HG03139 (cell line): Measurements from ENCODE around the gene NXN.
"Not testable (repeated sequence)": the region's sequence is repeated elsewhere in the genome, so short reads cannot be mapped to it uniquely, and the experiment has no call there.

Experiments
- ATAC-seq: cut with Tn5 transposase; IDR thresholded peaks from one replicate; pipeline ENCODE4 v1.9.1; 2021; ENCODE audit not compliant: unreplicated experiment

Gene NXN

DNA sequence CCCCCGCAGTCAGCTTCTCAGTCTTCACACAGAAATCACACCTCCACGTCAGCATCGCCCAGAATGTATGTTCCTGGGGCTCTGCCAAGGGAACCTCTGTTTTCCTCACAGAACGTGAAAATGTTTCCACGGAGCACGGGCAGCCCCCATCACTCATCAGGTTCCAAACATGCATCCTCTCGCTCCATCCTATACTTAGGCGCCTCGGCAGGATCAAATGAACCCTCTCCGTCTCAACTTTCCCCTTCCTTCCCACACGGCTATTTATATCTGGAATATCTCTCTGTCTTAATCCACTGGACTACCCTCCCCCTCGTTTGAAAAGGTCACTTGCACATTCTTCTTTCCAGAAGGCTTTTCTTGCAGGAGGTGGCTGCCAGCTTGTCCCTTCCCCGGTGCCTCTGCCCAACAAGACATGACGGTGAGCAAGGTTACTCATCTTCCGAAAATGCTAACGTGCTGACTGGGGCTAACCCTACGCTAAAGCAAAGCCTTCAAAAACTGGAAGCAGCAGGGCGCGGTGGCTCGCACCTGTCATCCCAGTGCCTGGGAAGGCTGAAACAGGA, 21.6 kb downstream of the NXN start:
- ATAC-seq = no peak

DNA sequence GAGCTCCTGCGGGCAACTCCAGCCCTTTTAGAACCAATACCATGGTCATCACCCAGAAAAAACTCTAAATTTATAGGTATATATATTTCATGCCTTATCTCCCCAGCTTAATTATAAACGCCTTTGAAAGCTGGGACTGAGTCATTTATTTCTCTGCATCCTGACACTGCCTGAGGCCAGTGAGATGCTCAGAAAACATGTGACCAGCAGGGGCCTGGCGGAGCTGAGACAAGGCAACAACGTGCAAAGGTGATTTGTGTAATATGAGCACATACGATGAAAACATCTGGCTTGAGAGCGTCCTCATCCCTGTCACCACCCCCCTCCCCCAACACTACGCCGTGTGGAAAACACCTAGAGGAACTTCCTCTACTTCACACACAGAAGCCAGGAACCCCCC, 22.7 kb downstream of the NXN start:
- no peak for ATAC-seq

DNA sequence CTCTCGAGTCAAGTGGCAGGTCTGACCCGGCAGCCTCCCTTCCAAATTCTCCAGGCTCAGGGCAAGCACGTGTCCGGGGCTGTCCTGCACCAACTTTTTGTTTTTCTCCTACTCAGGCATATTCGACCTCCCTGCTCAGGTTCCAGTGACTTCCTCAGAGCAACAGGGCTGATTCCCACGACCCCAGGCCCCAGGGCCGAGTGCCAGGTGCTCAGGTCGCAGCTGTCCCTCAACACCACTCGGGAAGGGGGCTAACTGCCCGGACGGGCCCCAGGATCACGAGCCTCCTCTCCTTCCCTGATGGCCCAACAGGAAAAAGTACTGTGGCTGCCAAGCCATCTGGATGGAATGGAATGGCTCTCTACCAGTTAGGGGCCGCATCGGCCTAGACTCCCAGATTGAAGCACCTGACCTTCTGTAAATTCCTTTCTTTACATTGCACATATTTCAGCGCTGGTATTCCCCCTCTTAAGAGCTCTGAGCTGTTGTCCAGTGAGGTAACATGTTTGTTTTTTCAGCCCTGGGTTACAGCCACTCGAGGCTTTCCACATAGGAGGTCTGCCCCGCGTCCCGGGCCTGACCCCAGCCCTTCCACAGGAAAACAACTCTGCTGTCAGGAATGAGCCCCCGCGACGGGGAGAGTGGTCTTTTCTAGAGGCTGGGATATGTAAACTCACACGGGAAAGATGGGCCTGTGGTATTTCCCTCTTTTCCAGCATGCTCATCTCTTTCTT, 25.0 kb downstream of the NXN start:
- ATAC-seq = no peak

DNA sequence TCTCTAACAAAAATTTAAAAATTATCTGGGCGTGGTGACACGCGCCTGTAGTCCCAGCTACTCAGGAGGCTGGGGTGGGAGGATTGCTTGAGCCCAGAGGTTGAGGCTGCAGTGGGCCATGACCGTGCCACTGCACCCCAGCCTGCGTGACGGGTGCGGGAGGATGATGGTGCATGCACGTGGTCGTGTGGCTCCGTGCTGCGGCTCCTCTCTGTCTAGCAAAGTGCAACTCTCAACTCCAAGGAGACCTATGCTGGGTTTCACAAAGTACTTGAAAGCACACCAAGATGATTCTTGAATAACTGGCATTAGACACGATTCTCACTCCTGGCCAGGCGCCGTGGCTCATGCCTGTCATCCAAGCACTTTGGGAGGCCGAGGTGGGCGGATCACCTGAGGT, 25.8 kb downstream of the NXN start:
- ATAC-seq = no peak

DNA sequence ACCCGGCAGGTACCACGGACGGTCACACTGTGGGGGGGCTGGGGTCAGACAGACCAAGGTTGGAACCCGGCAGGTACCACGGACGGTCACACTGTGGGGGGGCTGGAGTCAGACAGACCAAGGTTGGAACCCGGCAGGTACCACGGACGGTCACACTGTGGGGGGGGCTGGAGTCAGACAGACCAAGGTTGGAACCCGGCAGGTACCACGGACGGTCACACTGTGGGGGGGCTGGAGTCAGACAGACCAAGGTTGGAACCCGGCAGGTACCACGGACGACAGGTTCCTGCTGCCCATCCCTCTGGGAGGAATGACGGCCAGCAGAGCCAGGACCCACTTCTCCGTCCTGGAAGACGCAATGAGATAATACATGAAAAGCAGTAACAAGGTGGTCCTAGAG, 27.0 kb downstream of the NXN start:
- ATAC-seq = not testable (repeated sequence)

DNA sequence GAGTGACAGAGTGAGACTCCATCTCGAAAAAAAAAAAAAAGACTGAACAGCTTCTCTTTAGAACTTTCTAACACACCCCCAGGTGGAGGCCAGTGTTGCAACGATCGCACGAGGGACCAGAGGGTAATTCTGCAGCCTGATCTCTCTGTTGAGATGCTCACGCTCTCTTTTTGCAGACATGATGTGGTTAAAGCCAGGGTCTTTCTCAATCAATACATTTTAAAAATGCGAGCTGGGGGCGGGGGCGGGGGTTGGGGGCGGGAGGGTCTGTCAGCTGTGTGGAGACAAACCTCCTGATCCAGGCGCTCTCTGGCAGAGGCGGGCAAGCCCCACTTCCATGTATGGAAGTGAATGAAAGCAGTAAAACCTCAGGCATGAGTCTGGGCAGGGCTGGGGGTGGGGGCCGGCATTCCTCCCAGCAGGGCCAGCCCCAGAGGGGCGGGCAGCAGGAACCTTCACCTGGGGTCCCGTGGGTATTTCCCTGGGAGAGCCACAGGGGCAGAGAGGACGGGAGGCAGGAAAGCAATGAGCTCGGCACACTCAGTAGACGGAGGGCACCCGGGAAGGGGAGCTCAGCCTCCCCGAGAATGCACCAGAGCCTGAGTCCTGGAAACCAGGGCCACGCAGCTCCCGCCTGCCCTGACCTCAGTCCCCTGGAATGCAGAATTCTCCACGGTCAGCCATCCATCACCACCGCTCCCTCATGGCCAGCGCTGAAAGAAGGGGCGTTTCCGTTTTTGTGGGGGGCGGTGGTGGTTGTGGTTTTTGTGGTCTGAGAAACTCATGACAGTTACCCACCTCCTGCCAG, 28.0 kb downstream of the NXN start:
- ATAC-seq = no peak

DNA sequence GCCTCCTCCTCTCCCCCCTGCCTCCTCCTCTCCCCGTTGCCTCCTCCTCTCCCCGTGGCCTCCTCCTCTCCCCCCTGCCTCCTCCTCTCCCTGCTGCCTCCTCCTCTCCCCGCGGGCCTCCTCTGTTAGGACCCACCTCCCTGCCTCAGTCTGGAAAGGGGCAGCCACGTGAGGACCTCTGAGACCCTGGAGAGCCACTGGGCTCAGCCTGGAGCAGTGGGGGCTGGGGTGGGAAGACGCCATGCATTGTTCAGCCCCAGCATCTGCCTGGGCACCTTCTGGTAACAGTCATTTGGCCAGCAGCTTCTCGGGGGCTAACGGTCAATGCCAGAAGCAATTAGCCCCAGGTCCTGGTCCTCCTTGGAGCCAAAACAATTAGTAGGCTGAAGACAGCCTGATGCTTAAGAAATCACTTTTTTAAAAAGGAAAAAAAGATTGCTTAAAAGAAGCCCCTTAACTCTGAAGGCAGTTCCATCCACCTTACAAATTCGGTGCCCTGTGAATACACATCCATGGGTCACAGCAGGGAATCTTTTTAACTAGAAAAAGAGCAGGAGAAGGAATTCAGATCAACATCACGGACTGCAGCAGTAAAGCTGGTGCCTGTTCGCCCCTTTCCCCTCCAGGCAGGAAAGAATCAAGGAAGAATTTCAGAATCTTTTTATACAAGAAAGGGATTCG, 29.8 kb downstream of the NXN start:
- ATAC-seq = no peak

DNA sequence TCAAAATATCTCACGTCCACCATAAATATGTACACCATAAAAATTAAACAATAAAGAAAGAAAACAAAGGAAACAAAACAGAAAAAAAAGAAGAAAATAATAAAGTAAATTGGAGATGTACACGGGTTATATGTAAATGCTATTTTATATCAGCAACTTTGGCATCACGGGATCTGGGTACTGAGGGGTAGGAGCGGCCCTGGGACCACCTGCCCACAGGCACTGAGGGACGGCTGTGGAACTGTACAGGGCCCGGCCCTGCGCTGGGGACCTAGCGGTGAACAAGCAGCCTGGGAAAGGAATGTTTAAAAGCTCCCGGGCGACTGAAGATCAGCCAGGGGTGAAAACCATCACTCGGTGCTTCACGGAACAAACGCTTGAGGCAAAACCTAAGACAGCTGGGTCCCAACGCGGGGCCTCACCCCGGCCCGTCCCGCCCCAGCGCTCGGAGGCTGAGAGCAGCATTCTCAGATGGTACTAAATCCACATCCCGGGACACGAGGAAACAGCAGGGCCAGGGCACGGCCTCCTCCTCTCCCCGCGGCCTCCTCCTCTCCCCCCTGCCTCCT, 31.2 kb downstream of the NXN start:
- no peak for ATAC-seq

DNA sequence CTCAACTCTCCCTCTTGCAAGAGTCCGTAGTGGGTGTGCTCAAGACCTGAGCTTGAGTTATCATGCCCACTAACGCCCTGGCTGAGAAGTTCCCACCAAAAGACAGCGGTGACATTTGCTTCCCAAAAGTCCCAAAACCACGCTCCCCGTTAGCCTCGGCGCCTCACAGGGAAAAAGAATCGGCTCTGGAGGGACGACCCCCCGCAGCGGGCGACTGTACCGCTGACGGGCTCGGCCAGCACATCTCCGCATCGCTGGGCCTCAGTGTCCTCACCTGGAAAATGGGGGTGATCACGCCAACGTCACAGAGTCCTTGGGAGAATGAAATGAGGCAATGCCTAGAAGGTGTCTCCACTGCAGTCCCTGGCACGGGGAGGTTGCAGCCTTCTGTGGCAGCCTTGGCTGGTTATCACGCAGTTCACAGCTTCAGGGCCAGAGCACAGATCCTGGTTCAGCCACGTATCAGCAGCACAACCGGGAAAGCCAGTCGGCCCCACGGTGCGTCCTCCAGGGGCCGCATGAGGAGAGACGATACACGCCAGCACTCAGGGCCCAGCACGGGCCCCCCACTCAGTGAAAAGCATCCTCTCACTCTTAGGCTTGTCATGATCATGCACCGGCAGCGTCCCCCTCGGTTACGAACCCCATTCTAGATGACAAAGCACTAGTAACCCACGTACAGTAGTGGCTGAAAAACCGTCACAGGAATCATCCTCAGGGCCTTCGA, 32.9 kb downstream of the NXN start:
- no peak for ATAC-seq

DNA sequence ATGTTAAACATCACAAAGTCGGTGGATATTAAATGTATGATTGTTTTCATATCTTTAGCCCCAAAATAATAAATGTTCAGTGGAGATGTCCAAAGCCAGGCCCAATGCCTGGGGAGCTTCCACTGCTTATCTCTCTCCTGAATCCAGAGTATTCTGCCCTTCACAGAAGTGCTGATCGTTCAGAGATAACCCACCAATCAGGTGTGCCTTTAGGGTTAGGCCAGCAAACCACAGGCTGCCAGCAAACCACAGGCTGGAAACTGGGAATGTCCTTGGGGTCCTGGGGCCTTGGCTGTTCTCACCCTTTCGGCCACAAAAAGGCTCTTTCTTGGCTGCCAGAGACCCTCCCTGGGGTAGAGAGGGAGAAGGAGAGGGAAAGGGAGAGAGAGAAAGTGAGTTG, 33.9 kb downstream of the NXN start:
- ATAC-seq = no peak

DNA sequence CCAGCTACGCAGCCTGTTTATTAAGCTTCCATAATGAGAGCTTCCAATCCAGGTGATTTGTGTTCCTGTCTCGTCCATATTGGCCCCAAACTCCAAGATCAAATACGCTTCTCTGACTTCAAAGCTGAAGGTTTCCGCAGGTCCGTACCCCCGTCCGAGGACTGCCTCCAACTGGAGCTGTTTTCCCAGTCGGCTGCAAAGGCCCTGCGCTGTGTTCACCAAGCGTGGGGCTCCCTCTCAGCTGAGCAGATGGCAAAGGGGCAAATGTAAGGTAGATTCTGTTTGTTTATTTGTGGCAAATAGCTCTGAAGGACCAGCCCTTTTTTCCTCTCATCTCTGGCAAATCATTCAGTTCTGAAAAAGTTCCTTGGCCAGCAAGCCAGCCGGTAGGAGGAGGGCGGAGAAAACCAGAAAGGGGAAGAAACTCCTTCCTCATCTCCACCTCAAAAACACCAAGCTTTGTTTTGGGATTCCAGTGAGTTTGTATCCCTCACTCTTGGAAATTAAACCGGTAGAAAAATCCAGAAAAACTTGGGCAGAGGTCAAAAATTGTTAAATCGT, 35.2 kb downstream of the NXN start:
- no peak for ATAC-seq

DNA sequence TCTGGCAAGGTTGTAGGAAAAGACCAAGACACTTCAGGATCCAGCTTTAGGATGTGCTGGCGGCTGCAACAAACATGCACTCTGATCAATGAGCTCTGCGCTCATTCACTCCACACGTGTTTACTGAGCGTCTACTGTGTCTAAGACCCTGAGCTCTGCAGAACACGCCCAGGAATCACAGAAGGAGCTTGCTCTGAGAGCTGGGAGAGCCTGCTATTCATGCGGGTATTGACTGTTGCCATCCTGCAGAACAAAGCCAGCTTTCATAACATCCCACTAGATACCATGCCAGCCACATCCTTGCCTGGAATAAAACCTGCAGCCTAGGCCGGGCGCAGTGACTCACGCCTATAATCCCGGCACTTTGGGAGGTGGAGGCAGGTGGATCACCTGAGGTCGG, 44.1 kb downstream of the NXN start:
- no peak for ATAC-seq

DNA sequence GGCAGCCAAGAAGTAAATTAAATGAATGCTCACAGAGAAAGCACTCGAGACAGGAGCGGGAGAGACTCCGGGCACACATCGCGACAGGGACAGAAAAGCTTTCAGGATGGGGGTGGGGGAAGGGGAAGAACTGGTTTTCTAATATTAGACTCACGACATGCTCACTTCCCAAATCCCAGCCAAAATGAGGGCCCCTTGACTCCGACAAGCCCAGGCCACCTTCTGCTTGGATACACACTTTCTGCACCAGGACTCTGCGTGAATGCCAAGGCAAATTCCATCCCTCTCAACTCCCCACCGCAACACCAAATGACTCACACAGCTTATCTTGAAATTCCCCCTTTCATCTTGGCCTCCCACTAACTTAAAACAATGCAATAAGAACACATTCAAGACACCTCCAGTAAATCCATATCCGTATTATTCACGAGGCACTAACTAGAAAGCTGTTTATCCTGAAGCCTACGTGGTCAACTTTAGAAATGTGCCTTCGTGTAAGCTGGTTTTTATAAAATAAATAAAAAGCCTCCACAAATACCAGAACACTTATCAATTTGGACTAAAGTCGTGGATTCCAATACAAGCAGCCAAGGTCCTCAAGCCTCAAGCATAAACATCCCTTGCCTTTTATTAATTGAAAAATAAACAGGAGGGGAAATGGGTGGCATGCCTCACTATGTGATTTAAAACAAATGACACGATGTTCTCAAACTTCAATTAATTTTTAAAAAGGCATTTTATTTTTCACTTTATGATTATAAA, 46.1 kb downstream of the NXN start:
- no peak for ATAC-seq

DNA sequence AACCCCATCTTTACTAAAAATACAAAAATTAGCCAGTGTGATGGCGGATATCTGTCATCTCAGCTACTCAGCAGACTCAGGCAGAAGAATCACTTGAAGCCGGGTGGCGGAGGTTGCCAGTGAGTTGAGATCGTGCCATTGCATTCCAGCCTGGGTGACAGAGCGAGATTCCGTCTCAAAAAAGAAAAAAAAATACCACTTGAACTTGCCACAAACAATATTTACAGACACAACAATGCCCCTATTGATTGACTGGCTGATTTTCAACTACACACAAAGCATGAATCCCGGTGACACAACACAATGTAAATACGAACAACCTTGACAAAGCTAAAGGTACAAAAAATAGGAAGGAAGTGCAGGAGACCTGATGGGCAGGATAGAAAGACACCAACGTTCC, 49.3 kb downstream of the NXN start:
- no peak for ATAC-seq

DNA sequence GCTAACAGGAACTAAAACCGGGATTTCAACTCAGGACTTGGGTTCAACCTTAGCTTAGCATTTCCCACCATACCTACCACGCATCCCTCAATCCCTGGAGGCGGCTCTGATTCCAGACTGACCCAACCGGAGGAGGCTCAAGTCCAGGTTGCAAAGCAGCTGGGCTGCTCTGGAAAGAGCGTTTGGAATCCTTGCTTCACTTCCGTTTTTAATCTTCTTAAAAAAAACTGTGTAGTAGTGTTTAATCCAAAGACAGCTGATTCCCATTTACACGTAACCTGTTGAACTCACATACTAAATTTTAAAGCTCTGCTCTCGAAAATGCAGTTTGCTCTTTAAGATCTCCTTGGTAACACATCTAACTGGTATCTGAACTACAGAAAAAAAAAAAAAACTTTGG, 50.0 kb downstream of the NXN start:
- no peak for ATAC-seq

DNA sequence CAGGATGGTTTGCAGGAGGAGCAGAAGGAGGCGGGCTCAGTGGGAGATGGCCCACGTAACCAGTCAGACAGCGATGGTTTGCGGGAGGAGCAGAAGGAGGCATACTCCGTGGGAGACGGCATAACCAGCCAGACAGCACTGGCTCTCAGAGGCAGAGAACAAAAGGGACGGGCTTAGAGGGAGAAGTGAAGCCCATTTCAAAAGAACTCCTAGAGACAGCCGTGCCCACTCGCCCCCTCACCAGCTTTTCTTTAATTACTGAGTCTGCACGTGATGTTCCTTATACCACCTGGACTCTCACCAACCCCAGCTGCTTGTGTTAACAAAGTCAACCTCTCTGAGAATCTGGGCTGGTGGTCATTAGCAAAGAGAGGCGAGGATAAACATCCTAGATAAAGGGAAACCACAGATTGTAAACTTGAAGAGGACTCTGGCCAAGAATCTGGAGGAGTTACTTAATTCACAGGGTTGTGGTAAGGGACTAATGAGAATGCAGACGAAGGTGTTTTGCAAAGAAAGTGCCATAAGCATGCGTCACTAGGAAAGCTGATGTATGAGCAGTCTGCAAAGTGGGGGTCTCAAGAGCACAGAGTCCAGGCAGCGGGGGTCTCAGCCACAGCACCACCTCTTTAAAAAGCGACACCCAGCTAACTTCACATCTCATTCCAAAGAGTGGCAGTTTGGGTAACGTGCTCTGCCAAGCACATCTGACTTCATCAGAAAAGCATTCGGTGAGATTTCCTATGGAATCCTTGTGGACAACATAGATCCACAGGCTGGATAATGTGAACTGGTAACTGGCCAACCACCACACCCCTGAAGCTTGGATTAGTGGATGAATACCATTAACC, 51.7 kb downstream of the NXN start:
- no peak for ATAC-seq

DNA sequence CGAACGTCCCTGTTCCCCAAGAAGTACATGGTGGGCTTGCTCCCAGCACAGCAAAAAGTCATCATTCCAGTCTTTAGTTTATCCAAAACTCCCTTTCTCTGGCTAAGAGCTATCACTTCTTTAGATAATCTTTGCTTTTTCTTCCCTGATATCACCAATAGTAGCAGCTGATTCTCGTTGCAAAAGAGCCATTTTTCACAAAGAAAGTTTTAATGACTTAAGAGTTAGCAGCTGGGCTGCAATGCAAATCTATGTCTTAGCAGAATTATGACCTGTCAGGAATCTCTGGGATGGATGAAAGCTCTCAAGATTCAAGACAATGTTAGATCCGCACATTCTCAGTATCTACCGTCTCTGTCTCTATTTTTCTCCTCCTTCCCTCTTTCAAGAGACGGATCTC, 53.8 kb downstream of the NXN start:
- no peak for ATAC-seq

DNA sequence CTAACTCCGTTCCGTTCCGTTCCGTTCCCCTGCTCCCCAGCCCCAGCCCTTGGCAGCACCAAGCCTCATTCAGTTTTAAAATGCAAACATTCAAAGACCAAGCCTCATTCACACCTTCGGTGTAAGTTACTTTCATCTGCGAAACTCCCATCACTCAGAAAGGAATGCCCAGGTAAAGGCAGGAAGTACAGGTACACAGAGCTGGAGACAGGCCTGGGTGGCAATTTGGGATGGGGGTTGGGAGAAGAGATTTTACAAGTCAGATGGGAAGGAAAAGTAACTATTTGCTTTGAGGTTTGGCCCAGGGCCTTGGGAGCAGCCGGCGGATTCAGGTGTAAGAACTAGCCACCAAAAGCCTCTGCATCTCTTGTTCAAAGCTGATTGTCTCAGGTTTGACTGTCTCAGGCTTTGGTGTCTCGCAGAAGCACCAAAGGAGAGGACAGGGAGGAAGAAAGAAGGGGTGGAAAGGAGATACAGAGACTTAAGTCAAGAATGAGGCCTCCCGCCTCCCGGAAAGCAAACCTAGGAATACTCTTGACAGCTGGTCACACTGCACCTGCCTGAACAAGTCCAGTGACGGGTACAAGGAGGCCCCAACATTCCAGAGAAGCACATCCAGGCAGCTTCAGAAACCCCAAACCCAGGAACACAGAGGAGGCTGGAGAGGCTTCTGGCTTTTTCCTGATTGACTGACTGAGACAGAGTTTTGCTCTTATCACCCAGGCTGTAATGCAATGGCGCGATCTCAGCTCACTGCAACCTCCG, 54.7 kb downstream of the NXN start:
- no peak for ATAC-seq
